Neural cell (in vitro differentiated cells): ENCODE results near the gene OBSCN.

Experiments used
- REST ChIP-seq: IDR thresholded peaks from 2 replicates; pipeline ENCODE4 v1.6.1; 2012; ENCODE audit warnings: borderline replicate concordance
- TF ChIP-seq, protein P1 (sequence below): fragments of 450-650 bp; IDR thresholded peaks from 2 replicates; pipeline ENCODE4 v1.5.1; 2014; ENCODE audit warnings: antibody characterized with exemption, mild to moderate bottlenecking, moderate library complexity; ENCODE audit not compliant: poor library complexity, severe bottlenecking

GRCh38 chr1:228373681-228374571 lies 166.1 kb downstream of the OBSCN start:
- TF ChIP-seq, protein P1, sequence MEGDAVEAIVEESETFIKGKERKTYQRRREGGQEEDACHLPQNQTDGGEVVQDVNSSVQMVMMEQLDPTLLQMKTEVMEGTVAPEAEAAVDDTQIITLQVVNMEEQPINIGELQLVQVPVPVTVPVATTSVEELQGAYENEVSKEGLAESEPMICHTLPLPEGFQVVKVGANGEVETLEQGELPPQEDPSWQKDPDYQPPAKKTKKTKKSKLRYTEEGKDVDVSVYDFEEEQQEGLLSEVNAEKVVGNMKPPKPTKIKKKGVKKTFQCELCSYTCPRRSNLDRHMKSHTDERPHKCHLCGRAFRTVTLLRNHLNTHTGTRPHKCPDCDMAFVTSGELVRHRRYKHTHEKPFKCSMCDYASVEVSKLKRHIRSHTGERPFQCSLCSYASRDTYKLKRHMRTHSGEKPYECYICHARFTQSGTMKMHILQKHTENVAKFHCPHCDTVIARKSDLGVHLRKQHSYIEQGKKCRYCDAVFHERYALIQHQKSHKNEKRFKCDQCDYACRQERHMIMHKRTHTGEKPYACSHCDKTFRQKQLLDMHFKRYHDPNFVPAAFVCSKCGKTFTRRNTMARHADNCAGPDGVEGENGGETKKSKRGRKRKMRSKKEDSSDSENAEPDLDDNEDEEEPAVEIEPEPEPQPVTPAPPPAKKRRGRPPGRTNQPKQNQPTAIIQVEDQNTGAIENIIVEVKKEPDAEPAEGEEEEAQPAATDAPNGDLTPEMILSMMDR, result no peak
- no peak for TF ChIP-seq REST
